H1 (cell line): ENCODE results near the gene TTYH2. TPM values are rescaled to one million over a fixed set of nuclear protein-coding genes. Genes with fewer than 3 reads are reported as not detected.

Experiments
- ASH2L ChIP-seq: fragments of 200-600, 300-600 bp; sonication (generic); IDR thresholded peaks from one replicate; pipeline ENCODE4 v1.7.1; 2017; ENCODE audit warnings: low read length
- CBX5 ChIP-seq: fragments of 300-800, 300-1000 bp; sonication (generic); IDR thresholded peaks from 2 replicates; pipeline ENCODE4 v1.7.1; 2016; ENCODE audit warnings: antibody characterized with exemption, low read length, low read depth
- EGR1 ChIP-seq: IDR thresholded peaks from 2 replicates; pipeline ENCODE4 v1.6.1; 2011; ENCODE audit warnings: low read depth, low read length, borderline replicate concordance
- EZH2 ChIP-seq: fragments of 200-600 bp; sonication (generic); IDR thresholded peaks from 2 replicates; pipeline ENCODE4 v1.7.1; 2012; ENCODE audit warnings: low read depth, mild to moderate bottlenecking, moderate library complexity, low read length, inconsistent platforms; ENCODE audit not compliant: severe bottlenecking
- GABPA ChIP-seq: IDR thresholded peaks from 2 replicates; pipeline ENCODE4 v1.6.1; 2011; ENCODE audit warnings: mild to moderate bottlenecking, low read length, moderate library complexity, borderline replicate concordance; ENCODE audit not compliant: insufficient read depth
- GTF2F1 ChIP-seq: IDR thresholded peaks from 2 replicates; pipeline ENCODE4 v1.6.1; 2012; ENCODE audit warnings: low read depth, low read length, improper control_type of control experiment, borderline replicate concordance
- HDAC2 ChIP-seq, 2 experiments: fragments of 300-600 bp in 1 of 2; sonication (generic) in 1 of 2; IDR thresholded peaks; 2 replicates each; pipeline ENCODE4 v1.6.1; 2011 to 2012; ENCODE audit warnings: low read depth in 2 of 2, low read length in 2 of 2, mild to moderate bottlenecking in 2 of 2, moderate library complexity in 2 of 2, borderline replicate concordance in 1 of 2, inconsistent platforms in 1 of 2
- JUN ChIP-seq: IDR thresholded peaks from 2 replicates; pipeline ENCODE4 v1.6.1; 2011; ENCODE audit warnings: low read depth, mild to moderate bottlenecking, improper control_type of control experiment, low read length
- JUND ChIP-seq: IDR thresholded peaks from 2 replicates; pipeline ENCODE4 v1.6.1; 2011; ENCODE audit warnings: mild to moderate bottlenecking, improper control_type of control experiment, low read length
- KDM1A ChIP-seq: fragments of 200-600, 300-600 bp; sonication (generic); IDR thresholded peaks from 2 replicates; pipeline ENCODE4 v1.7.1; 2016; ENCODE audit warnings: mild to moderate bottlenecking, low read length, borderline replicate concordance
- MAFK ChIP-seq: IDR thresholded peaks from 2 replicates; pipeline ENCODE4 v1.6.1; 2012; ENCODE audit warnings: low read depth, mild to moderate bottlenecking, improper control_type of control experiment, low read length
- NRF1 ChIP-seq: IDR thresholded peaks from 2 replicates; pipeline ENCODE4 v1.6.1; 2011; ENCODE audit warnings: mild to moderate bottlenecking, low read depth, low read length, improper control_type of control experiment
- POLR2A ChIP-seq, 2 experiments: IDR thresholded peaks; 1 replicate in 1 of 2; 2 replicates in 1 of 2; pipeline ENCODE4 v1.6.1; 2011; ENCODE audit warnings: low read depth in 2 of 2, low read length in 2 of 2, mild to moderate bottlenecking in 2 of 2; ENCODE audit errors: control extremely low read depth in 1 of 2
- SIN3A ChIP-seq, 2 experiments: IDR thresholded peaks in 1 of 2; conservative IDR thresholded peaks in 1 of 2; 2 replicates each; pipeline ENCODE4 v1.6.1; 2011 to 2012; ENCODE audit warnings: low read length in 2 of 2, improper control_type of control experiment in 1 of 2, low read depth in 1 of 2, mild to moderate bottlenecking in 1 of 2
- SIRT6 ChIP-seq: IDR thresholded peaks from one replicate; pipeline ENCODE4 v1.7.1; 2012; ENCODE audit warnings: low read length, inconsistent platforms
- SP2 ChIP-seq: IDR thresholded peaks from 2 replicates; pipeline ENCODE4 v1.6.1; 2012; ENCODE audit warnings: mild to moderate bottlenecking, low read length, inconsistent platforms
- SP4 ChIP-seq: IDR thresholded peaks from 2 replicates; pipeline ENCODE4 v1.6.1; 2012; ENCODE audit warnings: low read length, inconsistent platforms
- SRF ChIP-seq: IDR thresholded peaks from 2 replicates; pipeline ENCODE4 v1.6.1; 2011; ENCODE audit warnings: mild to moderate bottlenecking, low read depth, low read length, moderate library complexity
- ZNF274 ChIP-seq: IDR thresholded peaks from 2 replicates; pipeline ENCODE4 v1.7.0; 2012; ENCODE audit warnings: low read length, borderline replicate concordance; ENCODE audit errors: extremely low read depth
- polyA plus RNA-seq, 7 experiments: library from polyadenylated mRNA; depleted of rRNA in 3 of 7; stranded (reverse) in 5 of 7; unstranded in 2 of 7; fragments of >200 nt in 5 of 7; fragments of 200-250 nt in 2 of 7; gene quantifications; 1 replicate in 5 of 7; 2 replicates in 1 of 7; 4 replicates in 1 of 7; pipeline versions ENCODE4 v1.2.1 to v1.2.3, GENCODE V29; 2011 to 2013; ENCODE audit warnings: missing spikeins in 2 of 7, mixed read lengths in 2 of 7
- total RNA-seq: library from RNA; stranded (reverse); fragmentation: NEBNext Ultra II Directional; extraction: Animal tissue kit (Norgen Biotek cat#: 25700); gene quantifications from 2 replicates; pipeline ENCODE4 v1.2.1, GENCODE V29; 2021
- TF ChIP-seq, protein P1 (sequence below): IDR thresholded peaks from 2 replicates; pipeline ENCODE4 v1.6.1; 2012; ENCODE audit warnings: low read length, inconsistent platforms
- TF ChIP-seq, protein P2 (sequence below): IDR thresholded peaks from 2 replicates; pipeline ENCODE4 v1.6.1; 2011; ENCODE audit warnings: low read depth, mild to moderate bottlenecking, low read length; ENCODE audit not compliant: insufficient read depth
- TF ChIP-seq, protein P3 (sequence below): IDR thresholded peaks from 2 replicates; pipeline ENCODE4 v1.6.1; 2012; ENCODE audit warnings: inconsistent platforms

Gene TTYH2
- total and polyA plus RNA-seq, 2 of the 8 experiments (the other 6 are each of a cell fraction or from before 2014, with no cell fraction given), result 3.2 to 9.2 TPM

DNA sequence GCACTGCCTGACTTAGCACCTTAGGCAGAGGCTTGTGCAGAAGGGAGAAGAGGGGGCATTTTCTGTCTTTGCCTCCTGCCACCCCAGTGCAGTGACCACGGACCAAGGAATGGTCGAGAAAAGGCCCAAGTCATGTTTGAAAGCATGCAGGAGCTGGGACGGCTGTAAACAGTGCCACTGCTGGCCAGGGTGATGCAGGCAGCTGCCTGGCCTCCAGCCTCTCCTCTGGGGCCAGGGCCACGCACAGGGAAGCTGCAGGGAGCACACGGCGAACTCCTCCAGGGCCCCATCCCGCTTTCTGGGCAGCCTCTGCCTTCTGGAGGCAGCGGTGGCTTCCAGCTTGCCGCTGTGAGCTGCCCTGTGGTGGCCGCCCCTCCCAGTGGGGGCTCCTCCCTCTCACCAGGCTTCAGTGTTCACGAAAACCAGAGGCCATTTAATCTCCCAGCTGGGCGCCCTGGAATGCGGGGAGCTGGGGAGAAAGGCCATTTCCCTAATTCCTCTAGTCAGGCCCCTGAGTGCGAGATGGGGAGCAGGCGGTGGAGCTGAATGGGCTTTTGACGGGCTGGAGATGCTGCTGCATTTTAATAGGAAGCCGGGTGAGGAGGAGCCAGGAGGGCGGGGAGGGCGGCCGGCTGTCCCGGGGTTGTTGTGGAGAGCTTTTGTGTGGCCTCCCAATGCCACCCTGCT lies 31.9 kb downstream of the TTYH2 start (continued):
- TF ChIP-seq SIRT6 (no peak), JUN (no peak), EZH2 (no peak), SRF (no peak), ZNF274 (no peak), KDM1A (peak; percentile 43; the same call in 1 of the 2 replicates), NRF1 (no peak), HDAC2 (IDR thresholded peaks at IDR 0.05; ENCODE audit: borderline replicate concordance in 1 of 2, low read depth in 2 of 2, low read length in 2 of 2) (peak; percentile 94 to 97; a peak in 2 of 4 replicates), SP2 (no peak), MAFK (no peak; the same call in 1 of the 2 replicates), GABPA (no peak), EGR1 (no peak), SIN3A (conservative IDR thresholded peaks at IDR 0.05 in 1 of 2, IDR thresholded peaks at IDR 0.05 in 1 of 2; ENCODE audit: low read depth in 1 of 2, low read length in 2 of 2) (0 out of 4 replicates have a peak, but pooled peaks of 1 of the 2 experiments have one; percentile 16), POLR2A (IDR thresholded peaks at IDR 0.05; ENCODE audit: control extremely low read depth in 1 of 2, low read depth in 2 of 2, low read length in 2 of 2) (no peak), ASH2L (peak; percentile 26), GTF2F1 (no peak), SP4 (0 out of 2 replicates have a peak, but pooled peaks have one; percentile 36), CBX5 (no peak), JUND (no peak)
- TF ChIP-seq, protein P1, sequence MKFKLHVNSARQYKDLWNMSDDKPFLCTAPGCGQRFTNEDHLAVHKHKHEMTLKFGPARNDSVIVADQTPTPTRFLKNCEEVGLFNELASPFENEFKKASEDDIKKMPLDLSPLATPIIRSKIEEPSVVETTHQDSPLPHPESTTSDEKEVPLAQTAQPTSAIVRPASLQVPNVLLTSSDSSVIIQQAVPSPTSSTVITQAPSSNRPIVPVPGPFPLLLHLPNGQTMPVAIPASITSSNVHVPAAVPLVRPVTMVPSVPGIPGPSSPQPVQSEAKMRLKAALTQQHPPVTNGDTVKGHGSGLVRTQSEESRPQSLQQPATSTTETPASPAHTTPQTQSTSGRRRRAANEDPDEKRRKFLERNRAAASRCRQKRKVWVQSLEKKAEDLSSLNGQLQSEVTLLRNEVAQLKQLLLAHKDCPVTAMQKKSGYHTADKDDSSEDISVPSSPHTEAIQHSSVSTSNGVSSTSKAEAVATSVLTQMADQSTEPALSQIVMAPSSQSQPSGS, result no peak
- TF ChIP-seq, protein P2, sequence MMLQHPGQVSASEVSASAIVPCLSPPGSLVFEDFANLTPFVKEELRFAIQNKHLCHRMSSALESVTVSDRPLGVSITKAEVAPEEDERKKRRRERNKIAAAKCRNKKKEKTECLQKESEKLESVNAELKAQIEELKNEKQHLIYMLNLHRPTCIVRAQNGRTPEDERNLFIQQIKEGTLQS, result no peak
- TF ChIP-seq, protein P3, sequence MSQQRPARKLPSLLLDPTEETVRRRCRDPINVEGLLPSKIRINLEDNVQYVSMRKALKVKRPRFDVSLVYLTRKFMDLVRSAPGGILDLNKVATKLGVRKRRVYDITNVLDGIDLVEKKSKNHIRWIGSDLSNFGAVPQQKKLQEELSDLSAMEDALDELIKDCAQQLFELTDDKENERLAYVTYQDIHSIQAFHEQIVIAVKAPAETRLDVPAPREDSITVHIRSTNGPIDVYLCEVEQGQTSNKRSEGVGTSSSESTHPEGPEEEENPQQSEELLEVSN, result peak; percentile 46; the same call in 1 of the 2 replicates
